HepG2 (cell line): ENCODE measurements around the gene TBXA2R.

Experiments
- CBX1 ChIP-seq: IDR thresholded peaks from one replicate; pipeline ENCODE4 v1.6.1; 2016; ENCODE audit warnings: antibody characterized with exemption, low read depth
- CTCF ChIP-seq: sonication (generic); formaldehyde crosslinking; IDR thresholded peaks from 2 replicates; pipeline ENCODE4 v1.5.0; 2020; ENCODE audit warnings: mild to moderate bottlenecking, missing genetic modification reagents, moderate library complexity

- TF ChIP-seq CTCF (CRISPR knock-in tag) = no peak
- TF ChIP-seq CBX1 = no peak
These were observed 30.6 kb downstream of the TBXA2R start for GRCh38 chr19:3575949-3576673.
